Endodermal cell (in vitro differentiated cells): ENCODE data around the gene INHBB. TPM values are rescaled to one million over a fixed set of nuclear protein-coding genes. Genes with fewer than 3 reads are reported as not detected.

ENCODE experiments used
- DNase-seq: peaks from one replicate; pipeline ENCODE4 v3.0.0-alpha.2; 2017
- H3K27ac ChIP-seq: 2 replicates; pipeline ENCODE4 v1.5.1; 2013; ENCODE audit warnings: mild to moderate bottlenecking, low read depth, low read length, moderate library complexity
- H3K27me3 ChIP-seq: 2 replicates; pipeline ENCODE4 v1.6.1; 2013; ENCODE audit warnings: mild to moderate bottlenecking, low read length, moderate library complexity; ENCODE audit not compliant: insufficient read depth, control insufficient read depth, poor library complexity, severe bottlenecking
- H3K36me3 ChIP-seq: 2 replicates; pipeline ENCODE4 v1.7.0; 2013; ENCODE audit warnings: mild to moderate bottlenecking, low read length, moderate library complexity; ENCODE audit not compliant: control insufficient read depth, insufficient read depth
- H3K4me1 ChIP-seq: one replicate; pipeline ENCODE4 v1.7.0; 2013; ENCODE audit warnings: low read length; ENCODE audit not compliant: control insufficient read depth, insufficient read depth
- H3K4me3 ChIP-seq: 2 replicates; pipeline ENCODE4 v1.5.1; 2013; ENCODE audit warnings: mild to moderate bottlenecking, low read length, moderate library complexity
- H3K9ac ChIP-seq: 2 replicates; pipeline ENCODE4 v1.6.1; 2013; ENCODE audit warnings: mild to moderate bottlenecking, low read length, moderate library complexity; ENCODE audit not compliant: poor library complexity, severe bottlenecking; ENCODE audit errors: extremely low read depth
- H3K9me3 ChIP-seq: 2 replicates; pipeline ENCODE4 v1.6.1; 2013; ENCODE audit warnings: mild to moderate bottlenecking, low read length, moderate library complexity; ENCODE audit not compliant: control insufficient read depth
- H3K27ac Mint-ChIP-seq: 2 replicates; pipeline ENCODE4 v1.8.0; 2020; ENCODE audit warnings: mixed read lengths
- H3K27me3 Mint-ChIP-seq: 2 replicates; pipeline ENCODE4 v1.8.0; 2021; ENCODE audit warnings: mild to moderate bottlenecking, mixed read lengths; ENCODE audit not compliant: insufficient read depth
- H3K36me3 Mint-ChIP-seq: 2 replicates; pipeline ENCODE4 v1.8.0; 2020; ENCODE audit warnings: low read depth, mixed read lengths
- H3K4me1 Mint-ChIP-seq: 2 replicates; pipeline ENCODE4 v1.8.0; 2020; ENCODE audit warnings: mixed read lengths
- H3K4me3 Mint-ChIP-seq: 2 replicates; pipeline ENCODE4 v1.8.0; 2020; ENCODE audit warnings: mild to moderate bottlenecking, moderate library complexity, mixed read lengths
- H3K9me3 Mint-ChIP-seq: 2 replicates; pipeline ENCODE4 v1.8.0; 2020; ENCODE audit warnings: mild to moderate bottlenecking, mixed read lengths
- CTCF ChIP-seq: fragments of 200-600 bp; sonication (generic); conservative IDR thresholded peaks from 2 replicates; pipeline ENCODE4 v1.5.0; 2021; ENCODE audit warnings: antibody characterized with exemption, mild to moderate bottlenecking
- WGBS, 2 experiments: methylation state at CpG; one replicate each; pipeline versions ENCODE4 v1.1.5 to v1.1.7; 2013; ENCODE audit warnings: missing lambda C conversion rate in 2 of 2, mixed read lengths in 1 of 2; ENCODE audit not compliant: insufficient coverage in 1 of 2, insufficient read length in 1 of 2; 5-methylcytosine and 5-hydroxymethylcytosine counted together
- total RNA-seq, 2 donors: library from RNA; stranded (reverse); fragmentation: NEBNext Ultra II Directional in 1 of 2; extraction: Animal tissue kit (Norgen Biotek cat#: 25700) in 1 of 2; gene quantifications; 2 replicates in 1 of 2; 3 replicates in 1 of 2; pipeline ENCODE4 v1.2.1, GENCODE V29; 2021

The INHBB gene
- total RNA-seq, 2 donors from 2014 or later: not detected

- peaks cover 3% of the 10 kb centered on the region for H3K4me1 Mint-ChIP-seq
- Histone ChIP-seq H3K36me3 (no peaks in the 10 kb centered on the region), H3K9me3 (no peaks in the 10 kb centered on the region), H3K4me1 (no peaks in the 10 kb centered on the region), H3K9ac (no peak overlapping the region), H3K4me3 (no peak overlapping the region), H3K27me3 (peaks cover 76% of the 10 kb centered on the region), H3K27ac (no peak overlapping the region)
- DNase-seq: no peak
- no peak overlapping the region for H3K27ac Mint-ChIP-seq
- no peaks in the 10 kb centered on the region for H3K36me3 Mint-ChIP-seq
- no peak for TF ChIP-seq CTCF
- no peaks in the 10 kb centered on the region for H3K9me3 Mint-ChIP-seq
- 77 to 79% methylated on average over 15 to 17 of the region's 17 CpGs for WGBS, 2 experiments
- H3K27me3 Mint-ChIP-seq: peaks cover 62% of the 10 kb centered on the region
- no peak overlapping the region for H3K4me3 Mint-ChIP-seq
Observed at GRCh38 chr2:120350080-120350479, 4.1 kb downstream of the INHBB start.

- H3K4me3 Mint-ChIP-seq: no peak overlapping the region
- Histone ChIP-seq H3K27ac (no peak overlapping the region), H3K9me3 (no peaks in the 10 kb centered on the region), H3K9ac (no peak overlapping the region), H3K27me3 (peaks cover 69% of the 10 kb centered on the region), H3K4me3 (no peak overlapping the region), H3K36me3 (no peaks in the 10 kb centered on the region), H3K4me1 (no peaks in the 10 kb centered on the region)
- H3K27ac Mint-ChIP-seq: no peak overlapping the region
- H3K36me3 Mint-ChIP-seq: no peaks in the 10 kb centered on the region
- H3K4me1 Mint-ChIP-seq: peaks cover 3% of the 10 kb centered on the region
- peaks cover 67% of the 10 kb centered on the region for H3K27me3 Mint-ChIP-seq
- no peaks in the 10 kb centered on the region for H3K9me3 Mint-ChIP-seq
- WGBS, 2 experiments: 89 to 95% methylated on average over 19 to 23 of the region's 23 CpGs
- TF ChIP-seq CTCF: no peak
- no peak for DNase-seq
Observed at GRCh38 chr2:120350801-120351320, 4.9 kb downstream of the INHBB start.

- 89% methylated on average over 11 to 15 of the region's 15 CpGs for WGBS, 2 experiments
- no peak for TF ChIP-seq CTCF
- H3K4me1 ChIP-seq: no peaks in the 10 kb centered on the region
- Mint-ChIP-seq H3K27me3 (peaks cover 59% of the 10 kb centered on the region), H3K4me1 (peaks cover 1% of the 10 kb centered on the region), H3K4me3 (no peak overlapping the region), H3K27ac (no peak overlapping the region), H3K9me3 (no peaks in the 10 kb centered on the region), H3K36me3 (no peaks in the 10 kb centered on the region)
- no peak overlapping the region for H3K9ac ChIP-seq
- peaks cover 49% of the 10 kb centered on the region for H3K27me3 ChIP-seq
- no peak overlapping the region for H3K4me3 ChIP-seq
- no peak overlapping the region for H3K27ac ChIP-seq
- DNase-seq: no peak
- H3K36me3 ChIP-seq: no peaks in the 10 kb centered on the region
- H3K9me3 ChIP-seq: no peaks in the 10 kb centered on the region
Observed at GRCh38 chr2:120352696-120353590, 7.0 kb downstream of the INHBB start.
